ENCODE results near the gene FCRL3. TPM values are rescaled to one million over a fixed set of nuclear protein-coding genes. Genes with fewer than 3 reads are reported as not detected.

FCRL3 gene
- total and polyA plus RNA-seq, 5 donors from 2014 or later: 24.8 to 69.9 (median 55.8) TPM

DNA sequence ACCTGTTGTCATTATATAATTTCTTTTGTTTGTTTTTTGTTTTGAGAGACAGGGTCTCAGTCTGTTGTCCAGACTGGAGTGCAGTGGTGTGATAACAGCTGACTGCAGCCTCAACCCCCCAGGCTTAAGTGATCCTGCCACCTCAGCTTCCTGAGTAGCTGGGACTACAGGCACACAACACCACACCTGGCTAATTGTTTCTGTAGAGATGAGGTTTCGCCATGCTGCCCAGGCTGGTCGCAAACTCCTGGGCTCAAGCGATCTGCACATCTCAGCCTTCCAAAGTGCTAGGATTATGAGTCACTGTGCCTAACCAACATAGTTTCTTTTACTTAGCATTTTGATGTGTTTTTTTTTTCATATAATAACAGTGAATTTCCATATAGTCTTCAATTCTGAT is 52.3 kb downstream of the FCRL3 start:
- H3K4me3 ChIP-seq (ENCODE audit: low read depth, low read length): no peak overlapping the region
- ATAC-seq (ENCODE audit: low read depth in 2 of 2) (no peak), DNase-seq (no peak)
- no peaks in the 10 kb centered on the region for H3K36me3 Mint-ChIP-seq
- H3K4me1 ChIP-seq (ENCODE audit: control insufficient read depth, insufficient read depth, low read length, poor library complexity, severe bottlenecking): peaks cover 4% of the 10 kb centered on the region
- no peaks in the 10 kb centered on the region for H3K36me3 ChIP-seq (ENCODE audit: control insufficient read depth, insufficient read depth, low read length)
- H3K4me1 Mint-ChIP-seq: peaks cover 3 to 9% (median 6%) of the 10 kb centered on the region in 4 donors
- peaks cover 6% of the 10 kb centered on the region for H3K27me3 ChIP-seq (ENCODE audit: control insufficient read depth, insufficient read depth, low read length)
- H3K9me3 Mint-ChIP-seq: no peaks in the 10 kb centered on the region
- no peak overlapping the region for H3K27ac ChIP-seq (ENCODE audit: insufficient read depth, low read length, poor library complexity, severe bottlenecking)
- H3K4me3 Mint-ChIP-seq: no peak overlapping the region
- H3K9me3 ChIP-seq (ENCODE audit: control insufficient read depth in 2 of 2, low read length in 2 of 2): no peaks in the 10 kb centered on the region
- H3K27ac Mint-ChIP-seq: no peak overlapping the region
- peaks cover 3% of the 10 kb centered on the region for H3K27me3 Mint-ChIP-seq

DNA sequence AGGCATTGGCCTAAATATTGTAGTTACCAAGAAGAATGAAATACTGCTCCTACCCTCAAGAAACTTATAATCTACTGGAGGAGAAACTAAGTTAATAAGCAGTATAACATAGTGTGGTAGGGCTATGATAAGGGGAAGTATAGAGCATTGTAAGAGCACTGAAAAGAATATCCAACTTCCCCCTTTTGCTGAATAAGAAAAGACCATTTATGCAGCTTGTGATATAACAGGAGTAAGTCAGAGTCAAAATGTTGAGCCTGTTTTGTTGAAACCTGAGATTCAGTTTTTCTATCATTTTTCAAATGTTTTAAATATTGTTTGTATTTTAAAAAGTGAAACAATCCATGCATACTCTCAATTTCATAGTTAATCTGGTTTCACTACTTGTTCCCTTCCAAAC is 54.4 kb downstream of the FCRL3 start:
- H3K27ac Mint-ChIP-seq: no peak overlapping the region
- DNase-seq: no peak

GRCh38 chr1:157641177-157641576 is 59.4 kb downstream of the FCRL3 start:
- no peaks in the 10 kb centered on the region for H3K36me3 Mint-ChIP-seq
- Histone ChIP-seq H3K36me3 (ENCODE audit: control insufficient read depth, insufficient read depth, low read length) (no peaks in the 10 kb centered on the region), H3K27ac (ENCODE audit: insufficient read depth, low read length, poor library complexity, severe bottlenecking) (no peak overlapping the region), H3K4me1 (ENCODE audit: control insufficient read depth, insufficient read depth, low read length, poor library complexity, severe bottlenecking) (no peaks in the 10 kb centered on the region), H3K9me3 (ENCODE audit: control insufficient read depth in 2 of 2, low read length in 2 of 2) (no peaks in the 10 kb centered on the region), H3K4me3 (ENCODE audit: low read depth, low read length) (no peak overlapping the region), H3K27me3 (ENCODE audit: control insufficient read depth, insufficient read depth, low read length) (peaks cover 2% of the 10 kb centered on the region)
- H3K27ac Mint-ChIP-seq: no peak overlapping the region
- no peaks in the 10 kb centered on the region for H3K27me3 Mint-ChIP-seq
- no peak overlapping the region for H3K4me3 Mint-ChIP-seq
- H3K9me3 Mint-ChIP-seq: no peaks in the 10 kb centered on the region
- H3K4me1 Mint-ChIP-seq: peaks cover 0 to 6% (median 0%) of the 10 kb centered on the region in 4 donors
- ATAC-seq (ENCODE audit: low read depth in 2 of 2) (no peak), DNase-seq (no peak)

More for the DNA sequence above, 54.4 kb downstream of the FCRL3 start:
- no peaks in the 10 kb centered on the region for H3K9me3 Mint-ChIP-seq
- ATAC-seq (ENCODE audit: low read depth in 2 of 2): peak in 1 of 2 donors; percentile 28
- Histone ChIP-seq H3K9me3 (ENCODE audit: control insufficient read depth in 2 of 2, low read length in 2 of 2) (no peaks in the 10 kb centered on the region), H3K27ac (ENCODE audit: insufficient read depth, low read length, poor library complexity, severe bottlenecking) (no peak overlapping the region), H3K4me3 (ENCODE audit: low read depth, low read length) (no peak overlapping the region), H3K4me1 (ENCODE audit: control insufficient read depth, insufficient read depth, low read length, poor library complexity, severe bottlenecking) (no peaks in the 10 kb centered on the region), H3K27me3 (ENCODE audit: control insufficient read depth, insufficient read depth, low read length) (peaks cover 6% of the 10 kb centered on the region), H3K36me3 (ENCODE audit: control insufficient read depth, insufficient read depth, low read length) (no peaks in the 10 kb centered on the region)
- H3K4me1 Mint-ChIP-seq: no peaks in the 10 kb centered on the region
- H3K27me3 Mint-ChIP-seq: no peaks in the 10 kb centered on the region
- H3K36me3 Mint-ChIP-seq: no peaks in the 10 kb centered on the region
- H3K4me3 Mint-ChIP-seq: no peak overlapping the region

- ATAC-seq (ENCODE audit: low read depth in 2 of 2) (no peak), DNase-seq (no peak)
- Histone ChIP-seq H3K36me3 (ENCODE audit: control insufficient read depth, insufficient read depth, low read length) (no peaks in the 10 kb centered on the region), H3K27ac (ENCODE audit: insufficient read depth, low read length, poor library complexity, severe bottlenecking) (no peak overlapping the region), H3K9me3 (ENCODE audit: control insufficient read depth in 2 of 2, low read length in 2 of 2) (no peaks in the 10 kb centered on the region), H3K4me1 (ENCODE audit: control insufficient read depth, insufficient read depth, low read length, poor library complexity, severe bottlenecking) (no peaks in the 10 kb centered on the region), H3K27me3 (ENCODE audit: control insufficient read depth, insufficient read depth, low read length) (no peaks in the 10 kb centered on the region), H3K4me3 (ENCODE audit: low read depth, low read length) (no peak overlapping the region)
- Mint-ChIP-seq H3K4me1 (peaks cover 0 to 6% (median 0%) of the 10 kb centered on the region in 4 donors), H3K27ac (no peak overlapping the region), H3K27me3 (no peaks in the 10 kb centered on the region), H3K4me3 (no peak overlapping the region), H3K36me3 (no peaks in the 10 kb centered on the region), H3K9me3 (no peaks in the 10 kb centered on the region)
Measured at GRCh38 chr1:157639800-157640199, 60.8 kb downstream of the FCRL3 start.

GRCh38 chr1:157628773-157629172 is 71.8 kb downstream of the FCRL3 start:
- peaks cover 0 to 30% (median 4%) of the 10 kb centered on the region in 4 donors for H3K4me1 Mint-ChIP-seq
- Histone ChIP-seq H3K4me1 (ENCODE audit: control insufficient read depth, insufficient read depth, low read length, poor library complexity, severe bottlenecking) (no peaks in the 10 kb centered on the region), H3K9me3 (ENCODE audit: control insufficient read depth in 2 of 2, low read length in 2 of 2) (no peaks in the 10 kb centered on the region), H3K27me3 (ENCODE audit: control insufficient read depth, insufficient read depth, low read length) (peaks cover 2% of the 10 kb centered on the region), H3K4me3 (ENCODE audit: low read depth, low read length) (peak overlapping the region; percentile 23), H3K36me3 (ENCODE audit: control insufficient read depth, insufficient read depth, low read length) (no peaks in the 10 kb centered on the region), H3K27ac (ENCODE audit: insufficient read depth, low read length, poor library complexity, severe bottlenecking) (no peak overlapping the region)
- DNase-seq: peak in 2 of 3 donors; percentile 36 to 53
- H3K4me3 Mint-ChIP-seq: peak overlapping the region in 2 of 4 donors; percentile 9 to 26
- peaks cover 14% of the 10 kb centered on the region for H3K27me3 Mint-ChIP-seq
- H3K9me3 Mint-ChIP-seq: no peaks in the 10 kb centered on the region
- H3K36me3 Mint-ChIP-seq: no peaks in the 10 kb centered on the region
- ATAC-seq (ENCODE audit: low read depth in 2 of 2): peak; percentile 72 to 78
- peak overlapping the region in 1 of 3 donors; percentile 65 for H3K27ac Mint-ChIP-seq

Other genes starting within 250 kb of the FCRL3 start
- gene FCRL5, start 148.3 kb downstream of the FCRL3 start, total RNA-seq: 0.22 TPM
- gene FCRL5, start 148.3 kb downstream of the FCRL3 start, polyA plus RNA-seq: not detected
- not detected for gene FCRL4, start 102.7 kb downstream of the FCRL3 start, total RNA-seq
- not detected for gene FCRL4, start 102.7 kb downstream of the FCRL3 start, polyA plus RNA-seq
- 0.17 TPM for gene FCRL2, start 76.4 kb upstream of the FCRL3 start, total RNA-seq
- under 1 TPM in 2 of 4 donors, not detected in 2; 0.09 to 0.15 TPM for gene FCRL2, start 76.4 kb upstream of the FCRL3 start, polyA plus RNA-seq
- gene FCRL1, start 119.4 kb upstream of the FCRL3 start, total RNA-seq: 2.9 TPM
- 1 to 10 TPM; 1.7 to 2.7 (median 2.3) TPM for gene FCRL1, start 119.4 kb upstream of the FCRL3 start, polyA plus RNA-seq
- gene CD5L, start 141.0 kb upstream of the FCRL3 start, total RNA-seq: not detected
- not detected for gene CD5L, start 141.0 kb upstream of the FCRL3 start, polyA plus RNA-seq